H1 (cell line): ENCODE results near the gene SGO1.

Experiments used
- CBX8 ChIP-seq: fragments of 300-800, 300-1000 bp; sonication (generic); IDR thresholded peaks from 2 replicates; pipeline ENCODE4 v1.7.1; 2016; ENCODE audit warnings: low read depth, low read length, borderline replicate concordance
- CHD2 ChIP-seq: IDR thresholded peaks from 2 replicates; pipeline ENCODE4 v1.6.1; 2012; ENCODE audit warnings: low read length, improper control_type of control experiment
- CREB1 ChIP-seq: IDR thresholded peaks from 2 replicates; pipeline ENCODE4 v1.6.1; 2012; ENCODE audit warnings: inconsistent platforms
- CTCF ChIP-seq, 3 experiments: IDR thresholded peaks; 1 replicate in 2 of 3; 2 replicates in 1 of 3; pipeline versions ENCODE4 v1.5.1 to v1.6.1; 2011; ENCODE audit warnings: low read length in 3 of 3, mild to moderate bottlenecking in 3 of 3, inconsistent platforms in 2 of 3, low read depth in 1 of 3, moderate library complexity in 1 of 3; ENCODE audit not compliant: insufficient read depth in 1 of 3; ENCODE audit errors: control extremely low read depth in 1 of 3
- EP300 ChIP-seq, 2 experiments: IDR thresholded peaks; 1 replicate in 1 of 2; 2 replicates in 1 of 2; pipeline ENCODE4 v1.6.1; 2011 to 2012; ENCODE audit warnings: low read depth in 2 of 2, low read length in 2 of 2, mild to moderate bottlenecking in 2 of 2, borderline replicate concordance in 1 of 2, inconsistent platforms in 1 of 2, moderate library complexity in 1 of 2
- EZH2 ChIP-seq: fragments of 200-600 bp; sonication (generic); IDR thresholded peaks from 2 replicates; pipeline ENCODE4 v1.7.1; 2012; ENCODE audit warnings: low read depth, mild to moderate bottlenecking, moderate library complexity, low read length, inconsistent platforms; ENCODE audit not compliant: severe bottlenecking
- POLR2AphosphoS5 ChIP-seq: IDR thresholded peaks from 2 replicates; pipeline ENCODE4 v1.6.1; 2011; ENCODE audit warnings: low read depth, low read length
- TBP ChIP-seq: IDR thresholded peaks from 2 replicates; pipeline ENCODE4 v1.6.1; 2011; ENCODE audit warnings: low read depth, low read length, improper control_type of control experiment
- YY1 ChIP-seq: IDR thresholded peaks from 2 replicates; pipeline ENCODE4 v1.6.1; 2011; ENCODE audit warnings: low read depth, mild to moderate bottlenecking, low read length
- ZNF274 ChIP-seq: IDR thresholded peaks from 2 replicates; pipeline ENCODE4 v1.7.0; 2012; ENCODE audit warnings: low read length, borderline replicate concordance; ENCODE audit errors: extremely low read depth

GRCh38 chr3:20143519-20143918 is 42.5 kb downstream of the SGO1 start:
- TF ChIP-seq EZH2 (no peak), CTCF (IDR thresholded peaks at IDR 0.05; ENCODE audit: control extremely low read depth in 1 of 3, insufficient read depth in 1 of 3, low read depth in 1 of 3, low read length in 3 of 3) (no peak), YY1 (no peak), ZNF274 (no peak), EP300 (IDR thresholded peaks at IDR 0.05; ENCODE audit: borderline replicate concordance in 1 of 2, low read depth in 2 of 2, low read length in 2 of 2) (no peak), TBP (no peak), CHD2 (no peak), CBX8 (no peak), POLR2AphosphoS5 (no peak), CREB1 (no peak)
